ENCODE results near the gene IL34. TPM values are rescaled to one million over a fixed set of nuclear protein-coding genes. Genes with fewer than 3 reads are reported as not detected.

The IL34 gene
- total and polyA plus RNA-seq, 2 of the 8 experiments (the other 6 are each of a cell fraction or from before 2014, with no cell fraction given), result 4.6 to 5.6 TPM

- no peak for TF ChIP-seq CTCF (IDR thresholded peaks at IDR 0.05; ENCODE audit: control extremely low read depth in 1 of 3, insufficient read depth in 1 of 3, low read depth in 1 of 3, low read length in 3 of 3)
- TF ChIP-seq TAF7 (optimal IDR thresholded peaks at IDR 0.05; ENCODE audit: borderline replicate concordance, low read depth, low read length), result no peak
- TF ChIP-seq HDAC6 (IDR thresholded peaks at IDR 0.05; ENCODE audit: low read depth, low read length), result no peak
- TF ChIP-seq ZNF274 (IDR thresholded peaks at IDR 0.05; ENCODE audit: borderline replicate concordance, extremely low read depth, low read length), result no peak
- TF ChIP-seq NRF1 (IDR thresholded peaks at IDR 0.05; ENCODE audit: low read depth, low read length), result no peak
- no peak for TF ChIP-seq PHF8 (conservative IDR thresholded peaks at IDR 0.05; ENCODE audit: low read depth, low read length)
- TF ChIP-seq EGR1 (IDR thresholded peaks at IDR 0.05; ENCODE audit: borderline replicate concordance, low read depth, low read length), result no peak
- TF ChIP-seq CHD2 (IDR thresholded peaks at IDR 0.05; ENCODE audit: low read length), result no peak
- no peak for TF ChIP-seq RAD21 (IDR thresholded peaks at IDR 0.05 in 1 of 2, conservative IDR thresholded peaks at IDR 0.05 in 1 of 2; ENCODE audit: low read depth in 2 of 2, low read length in 2 of 2)
These were observed 37.8 kb upstream of the IL34 start (continued) for GRCh38 chr16:70608521-70608920.

All from H1 (cell line).